A549 (cell line): ENCODE measurements around the gene CAPN2. TPM values are rescaled to one million over a fixed set of nuclear protein-coding genes. Genes with fewer than 3 reads are reported as not detected.

ENCODE experiments used
- ATAC-seq, 2 experiments: fragments of 200-7000 bp in 1 of 2; fragments of >200 bp in 1 of 2; cut with Nextera tagmentation in 1 of 2; cut with Tn5 transposase in 1 of 2; 3 replicates each; pipeline versions ENCODE4 v1.8.0 to v1.9.1; 2018 to 2020; ENCODE audit warnings: mild to moderate bottlenecking in 1 of 2, moderate library complexity in 1 of 2
- CTCF ChIA-PET: fragments of 300-600 bp; sonication (Branson Sonifier 250); formaldehyde crosslinking; extraction: SDS; loops from one replicate; lab custom pipeline; 2021; ENCODE audit warnings: antibody characterized with exemption, inconsistent platforms; lab: Yijun Ruan, JAX
- POLR2A ChIA-PET: fragments of 350-600 bp; formaldehyde crosslinking; extraction: SDS; loops from one replicate; lab custom pipeline; 2021; ENCODE audit warnings: antibody characterized with exemption, inconsistent platforms; lab: Yijun Ruan, JAX
- DNase-seq, 2 experiments: peaks; one replicate each; pipeline versions ENCODE4 v3.0.0 to v3.0.0-alpha.2; 2011 to 2016; ENCODE audit warnings: low read depth in 1 of 2, low spot score in 1 of 2
- FAIRE-seq: peaks from 2 replicates; lab custom pipeline; 2011; peaks lifted over from hg19 to GRCh38; lab: Jason Lieb, UNC
- H3K27ac ChIP-seq, 2 experiments: fragments of >200 bp; sonication (Bioruptor Twin); formaldehyde crosslinking; 3 replicates each; pipeline ENCODE4 v1.5.1; 2016 to 2017
- H3K4me1 ChIP-seq: fragments of >200 bp; sonication (Bioruptor Twin); formaldehyde crosslinking; 3 replicates; pipeline ENCODE4 v1.6.1; 2016
- H3K4me2 ChIP-seq: fragments of >200 bp; sonication (Bioruptor Twin); formaldehyde crosslinking; 3 replicates; pipeline ENCODE4 v1.6.1; 2016
- H3K4me3 ChIP-seq: fragments of >200 bp; sonication (Bioruptor Twin); formaldehyde crosslinking; 3 replicates; pipeline ENCODE4 v1.5.1; 2016
- H3K9me3 ChIP-seq: fragments of >200 bp; sonication (Bioruptor Twin); formaldehyde crosslinking; 3 replicates; pipeline ENCODE4 v1.6.1; 2016
- CHD2 ChIP-seq: fragments of 150-350 bp; IDR thresholded peaks from 2 replicates; pipeline ENCODE4 v1.6.1; 2014; ENCODE audit warnings: low read length; ENCODE audit not compliant: partially characterized antibody
- ESRRA ChIP-seq: fragments of 150-350 bp; IDR thresholded peaks from 2 replicates; pipeline ENCODE4 v1.6.1; 2014; ENCODE audit warnings: mild to moderate bottlenecking, low read length, borderline replicate concordance
- FOSL2 ChIP-seq, 2 experiments: fragments of 450-650 bp in 1 of 2; fragments of >200 bp in 1 of 2; sonication (Bioruptor Twin) in 1 of 2; formaldehyde crosslinking; IDR thresholded peaks; 2 replicates each; pipeline versions ENCODE4 v1.5.0 to v1.6.1; 2016 to 2020; ENCODE audit warnings: mild to moderate bottlenecking in 1 of 2, moderate library complexity in 1 of 2
- FOXS1 ChIP-seq: fragments of 250-450 bp; sonication (Bioruptor Pico); IDR thresholded peaks from 2 replicates; pipeline ENCODE4 v1.5.0; 2020; ENCODE audit warnings: mild to moderate bottlenecking, moderate library complexity
- HES2 ChIP-seq: fragments of >200 bp; sonication (Bioruptor Twin); formaldehyde crosslinking; IDR thresholded peaks from 2 replicates; pipeline ENCODE4 v1.6.1; 2016
- HOXB5 ChIP-seq: fragments of 250-450 bp; sonication (Bioruptor Pico); IDR thresholded peaks from 2 replicates; pipeline ENCODE4 v1.5.0; 2020; ENCODE audit warnings: mild to moderate bottlenecking, moderate library complexity
- MAFK ChIP-seq: fragments of 450-650 bp; IDR thresholded peaks from 2 replicates; pipeline ENCODE4 v1.6.1; 2014; ENCODE audit not compliant: partially characterized antibody
- MAX ChIP-seq: IDR thresholded peaks from 2 replicates; pipeline ENCODE4 v1.6.1; 2012
- MAZ ChIP-seq: fragments of 150-350 bp; IDR thresholded peaks from 2 replicates; pipeline ENCODE4 v1.6.1; 2014; ENCODE audit warnings: antibody characterized with exemption, low read depth, low read length, borderline replicate concordance
- POLR2AphosphoS2 ChIP-seq: conservative IDR thresholded peaks from 2 replicates; pipeline ENCODE4 v1.6.1; 2012; ENCODE audit warnings: low read length, improper control_type of control experiment, inconsistent platforms
- RFX5 ChIP-seq: fragments of 450-650 bp; IDR thresholded peaks from 2 replicates; pipeline ENCODE4 v1.7.1; 2014; ENCODE audit warnings: antibody characterized with exemption, mild to moderate bottlenecking, moderate library complexity
- TFCP2L1 ChIP-seq: fragments of 250-450 bp; sonication (Bioruptor Pico); IDR thresholded peaks from 2 replicates; pipeline ENCODE4 v1.5.0; 2021; ENCODE audit warnings: mild to moderate bottlenecking
- ZC3H11A ChIP-seq: fragments of 450-650 bp; IDR thresholded peaks from 2 replicates; pipeline ENCODE4 v1.6.1; 2014; ENCODE audit warnings: antibody characterized with exemption, mild to moderate bottlenecking
- ZSCAN20 ChIP-seq: fragments of 250-450 bp; sonication (Bioruptor Pico); IDR thresholded peaks from 2 replicates; pipeline ENCODE4 v1.8.0; 2022; ENCODE audit warnings: mild to moderate bottlenecking, moderate library complexity
- WGBS: methylation state at CpG from one replicate; pipeline ENCODE4 v1.1.6; 2017; ENCODE audit errors: missing lambda C conversion rate; 5-methylcytosine and 5-hydroxymethylcytosine counted together
- polyA plus RNA-seq, 4 experiments: library from polyadenylated mRNA; depleted of rRNA in 3 of 4; stranded (reverse); fragments of >200 nt; fragmentation: RNase III in 1 of 4; extraction: RNeasy Plus Mini Kit Qiagen cat#74134 plus additional on column Dnase treatment in 1 of 4; gene quantifications; 2 replicates in 3 of 4; 3 replicates in 1 of 4; pipeline ENCODE4 v1.2.3, GENCODE V29; 2011 to 2017
- TF ChIP-seq, protein P1 (sequence below): fragments of 200-600 bp; sonication (generic); IDR thresholded peaks from 2 replicates; pipeline ENCODE4 v1.6.1; 2016; ENCODE audit warnings: antibody characterized with exemption, mild to moderate bottlenecking, moderate library complexity

Gene CAPN2
- polyA plus RNA-seq, 2 of the 4 experiments (the other 2 are of a cell fraction) = 199 to 300 TPM

DNA sequence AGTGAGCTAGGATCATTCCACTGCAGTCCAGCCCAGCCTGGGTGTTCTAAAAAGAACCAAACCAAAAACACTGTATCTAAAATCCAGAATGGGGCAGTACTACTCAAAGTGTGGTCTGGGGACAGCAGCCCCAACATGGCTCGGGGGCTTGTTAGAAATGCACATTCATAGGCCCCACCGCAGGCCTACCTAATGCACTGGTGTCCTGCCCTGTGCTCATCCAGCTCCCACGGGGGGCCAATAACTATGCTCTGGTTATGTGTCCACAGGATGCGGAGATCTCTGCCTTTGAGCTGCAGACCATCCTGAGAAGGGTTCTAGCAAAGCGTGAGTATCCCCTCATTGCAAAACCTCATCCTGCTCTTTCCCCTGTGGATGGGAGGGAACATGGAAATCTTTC, 51.5 kb downstream of the CAPN2 start (continued):
- no peak for TF ChIP-seq FOSL2 (IDR thresholded peaks at IDR 0.05)
- no peak for TF ChIP-seq FOSL2 (CRISPR knock-in tag; IDR thresholded peaks at IDR 0.05)
- no peak for TF ChIP-seq HOXB5 (CRISPR knock-in tag)
- TF ChIP-seq TFCP2L1 = no peak

DNA sequence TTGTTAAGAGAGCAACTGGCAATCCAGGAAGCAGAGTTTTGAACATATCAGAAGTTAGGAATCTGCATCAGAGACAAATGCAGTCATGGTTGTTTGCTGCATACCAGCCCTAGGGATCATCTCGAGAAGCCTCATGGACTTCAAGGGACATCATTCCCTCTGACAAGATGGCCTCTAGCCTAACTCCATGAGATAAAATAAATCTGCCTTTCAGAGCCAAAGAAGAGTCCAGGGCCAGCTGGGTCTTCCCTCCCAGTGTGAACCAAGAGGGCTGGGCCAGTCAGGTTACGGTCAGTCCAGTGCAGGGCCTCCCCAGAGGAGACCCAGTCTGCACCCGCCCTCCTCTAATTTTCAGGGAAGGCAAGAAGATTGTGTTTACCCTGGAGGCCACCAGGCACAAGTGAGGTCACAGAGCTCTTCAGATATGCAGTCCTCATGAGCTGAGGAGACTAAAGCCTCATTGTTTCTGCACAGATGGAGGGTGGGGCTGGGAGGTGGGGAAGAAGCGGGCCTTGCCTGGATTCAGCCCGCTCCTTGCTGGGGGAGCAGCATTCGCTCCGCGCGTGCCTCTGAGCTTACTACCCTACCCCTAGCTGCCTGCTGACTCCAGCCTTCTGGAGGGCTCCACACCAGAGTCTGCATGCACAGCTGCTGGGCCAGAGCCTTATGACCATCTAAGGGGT, 52.8 kb downstream of the CAPN2 start:
- peak; percentile 45 to 53 for ATAC-seq
- no peaks in the 10 kb centered on the region for H3K9me3 ChIP-seq
- no peak for FAIRE-seq
- no peak overlapping the region for H3K4me3 ChIP-seq
- POLR2A ChIA-PET = no interaction called here
- WGBS = 82% methylated on average over 9 of the region's 9 CpGs
- no peak for DNase-seq
- no peak overlapping the region for H3K4me2 ChIP-seq
- peaks cover 10% of the 10 kb centered on the region; the same call in 2 of the 3 replicates for H3K4me1 ChIP-seq
- CTCF ChIA-PET = interaction anchor here (1.0 to 9.7 kb wide), 3 partner anchors 16 to 67 kb away, joined by 3 to 99 read pairs (median 6); no protein-coding TSS in a partner anchor
- TF ChIP-seq ESRRA (no peak), RFX5 (no peak), POLR2AphosphoS2 (no peak), MAFK (no peak), HES2 (no peak), MAX (no peak)
- H3K27ac ChIP-seq = no peak overlapping the region

DNA sequence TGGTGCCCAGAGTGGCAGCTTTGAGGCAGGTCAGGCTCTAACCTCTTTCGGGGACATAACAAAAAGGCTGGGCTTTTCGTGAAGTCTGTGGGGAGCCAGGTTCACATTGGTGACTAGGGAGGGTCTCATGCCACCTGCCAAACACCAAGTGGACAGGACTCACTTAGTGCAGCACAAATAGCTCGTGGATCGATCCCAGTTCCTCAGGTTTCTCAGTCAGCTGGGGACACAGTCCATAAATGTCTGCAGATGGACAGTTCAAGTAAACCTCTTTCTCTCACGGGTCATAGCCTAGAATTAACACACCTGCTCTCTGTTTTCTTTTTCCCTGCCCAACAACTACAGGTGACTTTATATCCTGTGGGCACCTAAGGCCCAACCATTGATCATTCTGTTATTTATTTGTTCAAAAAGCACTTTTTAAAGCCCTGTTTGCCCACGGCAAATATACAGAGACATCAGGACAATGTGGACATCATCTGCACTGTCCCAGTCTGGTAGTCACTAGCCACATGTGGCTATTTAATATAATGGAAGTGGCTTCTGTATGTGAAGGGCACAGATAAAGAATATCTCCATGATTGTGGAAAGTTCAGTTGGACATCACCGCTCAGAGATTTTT, 53.5 kb downstream of the CAPN2 start:
- FAIRE-seq (no peak), ATAC-seq (peak; percentile 11 to 19; a peak in 2 of 6 replicates), DNase-seq (no peak)
- ChIA-PET CTCF (interaction anchor here (1.0 to 9.7 kb wide), 2 partner anchors 17 to 67 kb away, joined by 3 to 99 read pairs; no protein-coding TSS in a partner anchor), POLR2A (interaction anchor here (0.5 kb wide), 1 partner anchor 59 kb away, joined by 6 read pairs; no protein-coding TSS in a partner anchor)
- no peak overlapping the region for H3K4me3 ChIP-seq
- no peak overlapping the region for H3K27ac ChIP-seq
- H3K4me1 ChIP-seq = peaks cover 17% of the 10 kb centered on the region
- no peaks in the 10 kb centered on the region for H3K9me3 ChIP-seq
- TF ChIP-seq, protein P1, sequence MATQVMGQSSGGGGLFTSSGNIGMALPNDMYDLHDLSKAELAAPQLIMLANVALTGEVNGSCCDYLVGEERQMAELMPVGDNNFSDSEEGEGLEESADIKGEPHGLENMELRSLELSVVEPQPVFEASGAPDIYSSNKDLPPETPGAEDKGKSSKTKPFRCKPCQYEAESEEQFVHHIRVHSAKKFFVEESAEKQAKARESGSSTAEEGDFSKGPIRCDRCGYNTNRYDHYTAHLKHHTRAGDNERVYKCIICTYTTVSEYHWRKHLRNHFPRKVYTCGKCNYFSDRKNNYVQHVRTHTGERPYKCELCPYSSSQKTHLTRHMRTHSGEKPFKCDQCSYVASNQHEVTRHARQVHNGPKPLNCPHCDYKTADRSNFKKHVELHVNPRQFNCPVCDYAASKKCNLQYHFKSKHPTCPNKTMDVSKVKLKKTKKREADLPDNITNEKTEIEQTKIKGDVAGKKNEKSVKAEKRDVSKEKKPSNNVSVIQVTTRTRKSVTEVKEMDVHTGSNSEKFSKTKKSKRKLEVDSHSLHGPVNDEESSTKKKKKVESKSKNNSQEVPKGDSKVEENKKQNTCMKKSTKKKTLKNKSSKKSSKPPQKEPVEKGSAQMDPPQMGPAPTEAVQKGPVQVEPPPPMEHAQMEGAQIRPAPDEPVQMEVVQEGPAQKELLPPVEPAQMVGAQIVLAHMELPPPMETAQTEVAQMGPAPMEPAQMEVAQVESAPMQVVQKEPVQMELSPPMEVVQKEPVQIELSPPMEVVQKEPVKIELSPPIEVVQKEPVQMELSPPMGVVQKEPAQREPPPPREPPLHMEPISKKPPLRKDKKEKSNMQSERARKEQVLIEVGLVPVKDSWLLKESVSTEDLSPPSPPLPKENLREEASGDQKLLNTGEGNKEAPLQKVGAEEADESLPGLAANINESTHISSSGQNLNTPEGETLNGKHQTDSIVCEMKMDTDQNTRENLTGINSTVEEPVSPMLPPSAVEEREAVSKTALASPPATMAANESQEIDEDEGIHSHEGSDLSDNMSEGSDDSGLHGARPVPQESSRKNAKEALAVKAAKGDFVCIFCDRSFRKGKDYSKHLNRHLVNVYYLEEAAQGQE = no peak
- TF ChIP-seq TFCP2L1 (no peak), MAZ (no peak), CHD2 (no peak), FOXS1 (CRISPR knock-in tag) (no peak), RFX5 (no peak), ZC3H11A (no peak), ZSCAN20 (no peak)
- WGBS = 81% methylated on average over 7 of the region's 7 CpGs
- H3K4me2 ChIP-seq = no peak overlapping the region
